Stimulated activated CD4-positive, alpha-beta T cell treated with anti-CD3 and anti-CD28 coated beads, Interleukin-1b, Interleukin-23, amount 100 ng/mL, for 24 hours (primary cell): ENCODE data around the gene GPD1L.
"Not testable (repeated sequence)": the region's sequence is repeated elsewhere in the genome, so short reads cannot be mapped to it uniquely, and the experiment has no call there.

Source experiments
- DNase-seq, 4 experiments: peaks; one replicate each; pipeline ENCODE4 v3.0.0-alpha.2; 2020; ENCODE audit warnings: low read depth in 4 of 4, low spot score in 1 of 4

GPD1L gene

DNA sequence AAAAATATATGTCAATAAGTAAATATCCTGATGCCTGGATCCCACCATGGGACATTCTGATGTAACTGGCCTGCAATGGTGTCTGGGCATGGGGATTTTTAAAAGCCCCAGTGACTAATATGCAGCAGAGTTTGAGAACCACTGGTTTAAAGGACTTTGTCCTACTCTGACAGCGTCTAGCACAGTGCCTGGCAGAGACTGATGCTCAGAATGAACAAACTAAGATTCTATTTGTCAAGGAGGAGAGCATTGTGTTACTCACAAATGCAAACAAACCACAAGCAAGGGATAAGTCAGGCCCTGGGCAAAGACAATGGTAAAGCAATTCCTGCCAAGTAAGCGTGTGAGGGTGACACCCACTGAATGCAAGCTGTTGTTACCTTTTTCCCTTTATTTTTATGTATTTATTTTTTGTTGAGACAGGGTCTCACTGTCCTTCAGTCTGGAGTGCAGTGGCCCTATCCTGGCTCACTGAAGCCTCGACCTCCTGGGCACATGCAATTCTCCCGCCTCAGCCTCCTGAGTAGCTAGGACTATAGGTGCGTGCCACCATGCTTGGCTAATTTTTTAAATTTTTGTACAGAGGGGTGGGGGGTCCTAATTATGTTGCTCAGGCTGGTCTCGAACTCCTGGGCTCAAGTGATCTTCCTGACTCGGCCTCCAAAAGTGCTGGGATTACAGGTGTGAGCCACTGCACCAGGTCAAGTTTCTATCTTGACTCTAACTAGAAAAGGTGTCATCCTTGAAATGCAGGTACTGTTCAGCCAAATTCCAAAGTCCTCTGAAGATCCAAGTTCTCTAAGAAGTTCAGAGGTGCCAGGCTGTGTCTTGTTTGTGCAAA is 909 bp upstream of the GPD1L start:
- no peak for DNase-seq

DNA sequence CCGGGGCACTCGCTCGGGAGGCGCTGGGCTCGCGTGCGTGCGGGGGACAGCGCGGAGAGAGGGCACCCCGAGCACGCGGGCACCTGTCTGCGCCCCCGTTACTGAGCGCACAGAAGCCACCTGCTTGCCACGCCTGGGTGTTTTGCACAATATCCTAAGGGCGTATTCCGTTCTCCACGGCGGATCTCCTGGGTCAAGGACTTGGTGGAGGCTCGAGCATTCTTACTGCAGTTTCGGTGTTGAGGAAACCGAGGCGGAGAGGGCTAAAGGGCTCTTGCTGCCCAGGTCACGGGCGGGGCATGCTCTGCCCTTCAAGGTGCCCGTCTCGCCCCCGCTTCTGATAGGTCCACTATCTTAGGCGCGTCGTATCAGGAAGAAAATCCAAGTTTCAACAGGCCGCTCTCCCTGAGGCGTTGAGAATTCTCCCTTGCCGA is 526 bp downstream of the GPD1L start:
- DNase-seq = peak in 1 of 4 experiments; percentile 5

DNA sequence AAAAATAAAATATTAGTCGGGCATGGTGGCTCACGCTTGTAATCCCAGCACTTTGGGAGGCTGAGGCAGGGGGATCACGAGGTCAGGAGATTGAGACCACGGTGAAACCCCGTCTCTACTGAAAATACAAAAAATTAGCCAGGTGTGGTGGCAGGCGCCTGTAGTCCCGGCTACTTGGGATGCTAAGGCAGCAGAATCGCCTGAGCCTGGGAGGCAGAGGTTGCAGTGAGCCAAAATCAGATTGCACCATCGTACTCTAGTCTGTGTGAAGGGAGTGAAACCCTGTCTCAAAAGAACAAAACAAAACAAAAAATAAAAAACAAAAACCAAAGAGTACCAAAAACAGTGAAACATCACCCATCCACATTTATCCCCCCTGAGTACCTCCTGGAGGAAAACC is 1.8 kb downstream of the GPD1L start:
- DNase-seq = not testable (repeated sequence)

DNA sequence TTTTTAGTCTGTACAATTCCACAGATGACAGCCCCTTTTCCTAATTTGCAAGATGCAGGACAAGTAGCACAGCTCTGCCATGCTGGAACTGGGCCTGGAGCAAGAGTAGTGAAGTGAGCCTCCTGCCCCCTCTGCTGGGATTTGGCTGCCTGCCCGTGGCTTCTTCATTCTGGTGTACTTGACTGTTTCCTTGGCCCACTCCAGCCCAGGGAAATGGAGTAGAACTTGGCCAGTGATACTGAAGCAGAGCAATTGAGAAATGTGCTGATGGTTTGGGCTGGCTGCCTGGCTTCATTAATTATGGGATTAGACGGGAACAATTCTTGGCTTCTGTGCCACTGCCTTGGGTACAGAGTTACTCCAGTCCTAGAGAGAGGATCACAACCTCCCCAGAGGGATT is 2.8 kb downstream of the GPD1L start:
- DNase-seq = no peak

DNA sequence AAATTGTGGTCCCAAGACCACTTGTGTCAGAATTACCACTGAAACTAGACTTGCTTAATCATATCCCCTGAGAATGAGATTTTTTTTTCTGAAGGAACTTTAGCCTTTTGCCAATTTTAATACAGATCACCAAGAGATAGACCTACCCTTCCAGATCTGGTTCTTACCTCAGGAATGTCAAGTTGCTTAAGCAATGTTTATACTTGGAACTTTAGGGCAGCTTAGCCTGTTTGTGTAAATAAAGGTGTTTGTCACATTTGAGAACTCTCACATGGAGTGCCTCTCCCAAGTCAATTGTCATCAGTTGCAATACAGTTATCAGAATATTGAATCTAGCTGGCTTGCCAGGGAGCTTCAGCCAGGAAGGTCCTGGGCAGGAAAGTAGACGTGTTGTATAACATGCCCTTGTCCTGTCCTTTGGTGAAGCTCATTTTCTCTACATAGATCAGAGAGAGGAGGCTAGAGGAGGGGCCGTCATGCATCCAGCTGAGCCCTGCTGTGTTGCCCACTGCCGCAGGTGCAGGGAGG is 3.9 kb downstream of the GPD1L start:
- DNase-seq = no peak

DNA sequence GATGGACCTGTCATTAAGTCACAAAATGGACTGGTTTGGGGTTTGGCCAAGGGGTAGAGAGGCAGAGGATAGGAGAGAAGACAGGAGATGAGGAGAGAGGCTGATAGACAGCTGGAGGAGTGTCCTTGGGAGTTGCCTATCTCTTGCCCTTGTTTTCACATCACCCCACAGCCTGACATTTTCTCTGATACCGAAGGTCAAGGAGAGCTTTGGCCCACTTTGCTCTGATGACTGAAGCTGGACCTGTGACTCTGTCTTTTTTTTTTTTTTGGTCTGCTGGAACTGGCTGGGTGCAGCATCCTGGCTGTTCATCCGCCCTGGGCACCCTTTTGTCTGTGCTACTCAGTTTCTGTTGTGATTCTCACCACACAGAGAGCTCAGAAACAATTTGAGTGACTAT is 5.1 kb downstream of the GPD1L start:
- no peak for DNase-seq

DNA sequence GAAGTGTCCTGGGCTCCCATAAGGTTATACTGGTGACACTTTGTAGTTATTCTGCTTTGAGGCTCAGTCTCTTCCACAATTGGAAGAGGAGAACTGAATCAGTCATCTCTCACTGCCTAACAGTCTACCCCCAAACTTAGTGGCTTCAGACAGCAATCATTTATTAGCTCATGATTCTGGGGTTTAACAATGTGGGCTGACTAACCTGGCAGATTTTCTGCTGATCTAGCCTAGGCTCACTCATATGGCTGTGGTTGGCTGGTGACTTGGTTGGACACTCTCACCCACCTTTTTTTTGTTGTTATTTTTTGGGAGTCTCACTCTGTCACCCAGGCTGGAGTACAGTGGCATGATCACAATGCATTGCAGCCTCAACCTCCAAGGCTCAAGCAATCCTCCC is 7.1 kb downstream of the GPD1L start:
- DNase-seq = no peak

DNA sequence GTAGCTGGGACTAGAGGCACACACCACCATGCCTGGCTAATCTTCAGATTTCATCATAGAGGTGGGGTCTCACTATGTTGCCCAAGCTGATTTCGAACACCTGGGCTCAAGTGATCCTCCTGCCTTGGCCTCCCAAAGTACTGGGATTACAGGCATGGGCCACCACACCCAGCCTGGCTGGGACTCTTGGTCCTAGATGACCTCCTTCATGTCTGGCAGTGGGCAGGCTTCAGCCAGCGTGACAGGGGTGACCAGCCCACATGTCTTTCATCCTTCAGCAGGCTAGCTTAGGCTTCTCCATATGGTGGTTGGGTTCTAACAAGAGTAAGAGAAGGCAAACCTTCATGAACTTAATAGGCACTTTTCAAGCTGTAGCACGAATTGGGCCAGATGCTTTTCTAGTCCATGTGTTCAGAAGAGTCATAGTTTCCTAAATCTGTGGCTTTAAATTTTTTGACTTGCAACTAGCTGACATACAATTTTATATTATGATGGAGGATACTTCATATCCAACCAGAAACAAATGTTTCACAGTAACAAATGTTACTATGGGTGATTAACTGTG is 7.6 kb downstream of the GPD1L start:
- DNase-seq = no peak

DNA sequence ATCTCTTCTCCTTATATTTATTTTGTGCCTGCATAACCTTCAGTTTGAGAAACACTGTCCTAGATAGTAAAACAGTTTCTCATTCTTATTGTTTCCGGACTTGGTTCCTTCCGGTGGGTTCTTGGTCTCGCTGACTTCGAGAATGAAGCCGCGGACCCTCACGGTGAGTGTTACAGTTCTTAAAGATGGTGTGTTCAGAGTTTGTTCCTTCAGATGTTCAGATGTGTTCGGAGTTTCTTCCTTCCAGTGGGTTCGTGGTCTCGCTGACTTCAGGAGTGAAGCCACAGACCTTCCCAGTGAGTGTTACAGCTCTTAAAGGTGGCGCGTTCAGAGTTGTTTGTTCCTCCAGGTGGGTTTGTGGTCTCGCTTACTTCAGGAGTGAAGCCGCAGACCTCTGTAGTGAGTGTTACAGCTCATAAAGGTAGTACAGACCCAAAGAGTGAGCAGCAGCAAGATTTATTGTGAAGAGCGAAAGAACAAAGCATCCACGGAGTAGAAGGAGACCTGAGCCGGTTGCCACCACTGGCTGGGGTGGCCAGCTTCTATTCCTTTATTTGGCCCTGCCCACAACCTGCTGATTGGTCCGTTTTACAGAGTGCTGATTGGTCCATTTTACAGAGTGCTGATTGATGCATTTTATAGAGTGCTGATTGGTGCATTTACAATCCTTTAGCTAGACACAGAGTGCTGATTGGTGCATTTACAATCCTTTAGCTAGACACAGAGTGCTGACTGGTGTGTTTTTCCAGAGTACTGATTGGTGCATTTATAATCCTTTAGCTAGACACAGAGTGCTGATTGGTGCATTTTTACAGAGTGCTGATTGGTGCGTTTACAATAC is 8.3 kb downstream of the GPD1L start:
- DNase-seq = peak in 3 of 4 experiments; percentile 10 to 43 (median 14)

DNA sequence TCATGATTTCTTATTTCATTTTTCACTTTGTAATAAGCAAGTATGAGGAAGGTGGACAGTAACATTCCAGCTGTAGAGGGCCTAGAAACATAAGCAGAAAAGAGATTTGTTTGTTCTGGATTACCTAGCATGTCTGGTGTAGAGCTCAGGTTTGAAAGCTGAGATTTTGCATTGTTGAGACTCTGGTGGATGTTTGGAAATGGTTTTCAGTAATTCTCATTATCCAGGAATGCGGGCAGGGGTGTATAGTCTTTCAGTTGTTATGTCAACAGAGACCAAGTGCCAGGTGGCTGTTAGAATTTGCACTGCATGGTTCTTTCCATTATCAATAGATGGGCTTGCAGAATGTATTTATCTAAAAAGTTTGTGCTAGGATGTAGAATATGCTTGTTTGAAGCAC is 10.9 kb downstream of the GPD1L start:
- DNase-seq = no peak

DNA sequence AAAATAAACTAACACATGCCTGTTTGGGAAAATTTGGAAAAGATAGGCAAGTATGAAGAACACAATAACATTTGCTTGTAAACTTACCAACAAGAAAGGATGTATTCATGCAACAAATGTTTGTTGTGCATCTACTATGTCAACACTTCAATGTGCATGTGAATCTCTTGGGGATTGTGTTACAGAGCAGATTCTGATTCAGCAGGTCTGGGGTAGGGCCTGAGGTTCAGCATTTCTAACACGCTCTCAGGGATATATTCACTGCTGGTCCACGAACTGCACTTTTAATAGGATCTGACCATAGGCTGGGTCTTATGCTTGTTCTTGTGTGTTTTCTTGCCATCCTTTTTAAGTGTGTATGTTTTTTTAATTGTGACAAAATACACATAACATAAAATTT is 11.8 kb downstream of the GPD1L start:
- DNase-seq = no peak

DNA sequence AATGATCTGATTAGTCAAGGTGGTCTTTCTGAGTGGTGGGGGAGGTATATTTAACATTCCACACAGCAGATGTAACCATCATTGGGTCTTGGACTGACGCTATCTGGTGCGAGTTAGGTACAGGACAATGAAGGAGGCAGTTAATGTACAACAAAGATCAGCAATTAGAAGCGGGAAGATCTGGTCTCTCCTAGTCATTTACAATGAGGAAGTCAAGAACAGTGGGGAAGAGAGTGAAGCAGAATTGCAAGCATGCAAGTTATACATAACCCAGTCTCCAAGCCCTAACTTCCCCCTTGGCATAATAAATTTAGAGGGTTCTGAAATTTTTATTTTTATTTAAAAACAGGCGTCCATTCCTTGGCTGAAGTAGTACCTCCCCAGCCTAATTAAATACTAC is 14.1 kb downstream of the GPD1L start:
- no peak for DNase-seq

DNA sequence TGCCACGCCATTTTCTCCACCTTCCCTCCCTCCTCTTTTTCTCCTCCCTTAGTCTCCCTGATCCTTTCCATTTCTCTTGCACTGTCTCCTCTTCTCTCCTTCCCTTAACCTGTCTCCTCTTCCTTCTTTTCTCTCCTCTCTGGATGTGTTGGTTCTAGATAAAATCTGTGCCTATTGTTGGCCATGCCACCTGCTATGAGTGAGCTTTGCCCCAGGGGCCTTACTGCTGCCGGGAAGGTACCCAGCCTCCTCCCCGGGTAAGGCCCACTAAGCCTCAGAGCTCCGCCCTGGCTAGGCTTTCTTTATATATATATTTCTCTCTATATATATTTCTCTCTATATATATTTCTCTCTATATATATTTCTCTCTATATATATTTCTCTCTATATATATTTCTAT is 14.7 kb downstream of the GPD1L start:
- DNase-seq = no peak

DNA sequence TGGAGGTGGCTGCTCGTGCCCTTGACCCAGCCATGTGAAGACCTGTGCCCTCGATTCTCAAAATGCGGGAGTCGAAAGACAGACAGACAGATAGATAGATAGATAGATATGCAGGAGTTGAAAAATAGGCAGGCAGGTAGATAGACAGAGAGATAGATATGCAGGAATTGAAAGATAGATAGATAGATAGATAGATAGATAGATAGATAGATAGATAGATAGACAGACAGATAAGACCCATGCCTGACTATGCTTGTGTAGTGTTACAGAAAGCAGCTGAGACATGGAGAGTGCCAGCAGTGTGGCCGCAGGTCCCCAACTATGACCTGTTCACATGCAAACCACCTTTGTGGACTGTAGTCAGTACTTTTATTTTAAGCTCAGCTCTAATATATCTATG is 17.2 kb downstream of the GPD1L start:
- no peak for DNase-seq

DNA sequence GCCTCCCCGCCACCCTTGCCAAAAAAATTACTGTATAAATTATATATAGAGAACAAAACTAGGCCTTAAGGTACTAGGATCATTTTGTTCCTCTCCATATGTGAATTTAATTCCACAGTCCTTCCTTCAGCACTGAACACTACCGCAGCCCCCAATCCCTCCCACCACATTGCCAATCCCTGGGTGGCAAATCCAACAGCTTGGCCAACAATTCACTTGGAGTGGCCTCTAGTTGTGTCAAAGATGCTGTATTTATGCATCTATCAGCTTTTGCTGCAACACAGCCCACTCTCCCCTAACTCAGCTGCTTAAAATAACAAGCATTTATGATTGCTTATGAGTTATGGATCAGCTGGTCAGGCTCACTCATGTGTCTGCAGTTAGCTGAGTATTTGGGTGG is 18.6 kb downstream of the GPD1L start:
- DNase-seq = no peak

DNA sequence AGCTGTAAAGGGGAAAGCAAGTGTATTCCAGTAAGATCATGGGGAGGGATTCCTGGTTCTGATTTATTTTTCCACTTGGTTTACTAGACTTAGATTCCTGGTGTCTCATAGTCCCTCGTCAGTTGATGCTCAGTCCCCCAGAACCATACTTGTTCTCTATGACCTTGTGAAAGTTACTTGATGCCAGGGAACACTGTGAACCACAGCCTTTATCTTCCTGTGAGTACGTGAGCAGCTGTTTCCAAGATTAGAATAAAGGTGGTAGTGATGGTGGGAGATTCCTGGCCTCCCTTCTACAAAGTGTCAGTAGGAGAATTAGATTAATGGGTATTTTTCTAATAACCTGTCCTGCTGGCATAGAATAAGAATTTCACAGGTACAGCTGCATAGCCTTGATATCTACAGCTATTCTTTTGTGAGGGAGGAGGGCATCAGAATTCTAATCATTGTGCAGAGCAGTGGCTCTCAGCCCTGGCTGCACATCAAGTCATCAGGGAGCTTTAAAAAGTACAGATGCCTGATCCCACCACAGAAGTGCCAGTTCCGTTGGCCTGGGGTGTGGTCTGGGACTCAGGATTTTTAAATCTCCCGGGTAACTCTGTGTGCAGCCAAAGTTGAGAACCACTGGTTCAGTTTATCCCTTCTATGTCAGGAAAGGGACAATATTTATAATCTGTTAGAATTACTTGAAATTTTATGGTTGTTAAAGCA is 20.0 kb downstream of the GPD1L start:
- DNase-seq = no peak

DNA sequence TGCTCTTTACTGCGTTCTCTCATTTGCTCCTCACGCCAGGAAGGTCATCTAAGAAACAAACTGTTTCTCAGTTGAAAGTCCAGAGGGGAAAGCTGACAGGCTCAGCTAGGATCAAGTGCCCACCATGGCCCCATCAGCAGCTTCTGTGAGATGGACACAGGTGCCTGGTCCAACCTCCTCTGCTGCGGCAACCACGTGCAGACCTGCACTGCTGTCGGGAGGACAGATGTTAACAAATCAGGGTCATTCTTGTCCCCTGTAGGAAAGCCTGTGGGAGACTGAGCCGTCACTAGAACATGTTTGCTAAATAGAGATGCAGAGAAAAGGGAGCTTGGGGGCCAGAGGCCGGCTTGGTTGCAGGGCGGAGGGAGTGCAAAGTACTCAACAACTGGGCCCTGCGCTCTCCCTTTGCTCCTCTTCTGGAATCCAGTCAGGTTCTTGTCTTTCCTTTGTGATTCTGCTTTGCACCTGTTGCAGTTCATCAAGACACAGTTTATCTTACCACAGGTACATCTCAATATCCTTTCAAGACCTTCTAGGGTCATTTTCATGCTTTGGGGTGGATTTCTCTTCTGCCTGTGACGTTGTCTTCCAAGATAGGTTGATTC is 20.9 kb downstream of the GPD1L start:
- DNase-seq = no peak

DNA sequence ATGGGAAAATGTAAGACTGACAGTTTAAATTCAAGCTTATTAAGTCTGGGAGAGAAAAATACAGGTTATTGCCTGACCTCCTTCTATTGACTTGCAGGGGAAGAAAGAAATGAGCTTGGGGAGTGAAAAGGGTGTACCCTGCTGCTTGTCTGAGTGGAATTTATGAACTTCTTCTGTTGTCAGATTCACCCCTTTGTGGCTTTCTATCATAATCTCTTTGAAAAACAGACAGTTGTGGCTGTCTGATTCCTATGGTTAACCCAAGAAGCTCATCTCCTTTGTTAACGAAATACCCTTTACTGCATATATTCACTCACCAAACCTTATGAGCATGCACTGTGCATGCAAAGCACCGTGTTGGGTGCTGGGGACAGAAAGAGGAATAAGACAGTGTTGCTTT is 22.5 kb downstream of the GPD1L start:
- DNase-seq = no peak

DNA sequence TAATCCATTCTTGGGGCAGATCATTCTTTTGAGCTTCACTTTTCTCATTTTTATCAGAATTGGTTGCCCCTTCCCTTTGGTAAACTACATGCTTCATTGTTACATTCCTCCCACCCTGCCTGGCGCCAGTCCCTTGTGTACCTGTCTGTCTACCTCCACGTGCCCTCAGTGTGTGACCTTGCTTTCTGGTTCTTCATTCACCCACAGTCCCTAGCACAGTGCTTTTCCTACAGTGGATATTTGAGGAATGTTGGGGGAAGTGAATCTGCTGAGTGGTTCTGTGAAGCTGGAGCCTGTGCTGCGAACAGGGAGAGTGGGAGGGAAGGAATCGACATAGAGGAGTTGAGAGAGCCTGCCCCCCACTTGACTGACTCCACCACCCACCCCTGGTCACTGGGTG is 23.4 kb downstream of the GPD1L start:
- no peak for DNase-seq

DNA sequence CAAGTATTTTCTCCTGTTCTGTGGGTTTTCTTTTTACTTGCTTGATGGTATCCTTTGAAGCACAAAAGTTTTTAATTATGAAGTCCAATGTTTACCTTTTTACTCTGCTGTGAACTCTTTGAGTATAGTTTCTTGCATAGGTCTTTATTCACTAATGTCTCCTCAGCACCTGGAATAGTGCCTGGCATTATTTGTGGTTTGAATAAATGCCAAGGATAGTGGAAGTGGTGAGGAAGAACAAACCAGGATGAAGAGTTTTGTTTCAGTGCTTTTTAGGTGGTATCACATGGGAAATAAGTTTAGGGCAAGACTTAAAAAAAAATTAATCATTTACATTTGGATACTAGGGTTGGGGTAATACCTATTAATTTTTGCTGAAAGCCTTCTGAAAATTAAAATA is 25.7 kb downstream of the GPD1L start:
- DNase-seq = no peak

DNA sequence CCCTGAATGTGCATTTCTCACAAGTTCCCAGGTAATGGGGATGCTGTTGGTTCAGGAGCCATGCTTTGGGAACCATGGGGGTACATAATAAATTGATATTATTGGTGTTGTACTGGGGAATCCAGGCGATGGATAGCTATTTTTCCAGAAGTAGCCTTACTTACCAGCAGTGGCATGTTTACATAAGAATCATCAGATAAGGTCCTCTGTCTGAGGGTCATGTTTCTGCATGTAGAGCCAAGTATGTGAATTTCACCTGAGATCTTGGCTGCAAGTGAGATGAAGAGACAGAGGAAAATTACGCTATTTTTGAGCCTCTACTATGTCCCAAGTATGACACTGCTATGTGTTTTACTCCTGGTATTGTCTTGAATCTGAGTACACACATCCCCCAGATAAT is 26.3 kb downstream of the GPD1L start:
- DNase-seq = no peak
